Psoas muscle (tissue), 8 donors: ENCODE results near the gene CCDC197. TPM values are rescaled to one million over a fixed set of nuclear protein-coding genes. Genes with fewer than 3 reads are reported as not detected.

Experiments used
- ATAC-seq, 4 donors: fragments of 200-7000 bp; cut with Tn5 transposase; one replicate each; pipeline ENCODE4 v1.9.1; 2020; ENCODE audit warnings: moderate library complexity in 3 of 4, mild to moderate bottlenecking in 2 of 4
- DNase-seq, 2 donors: peaks; one replicate each; pipeline ENCODE4 v3.0.0-alpha.2; 2020
- H3K27ac ChIP-seq: fragments of 200-600 bp; one replicate; pipeline ENCODE4 v1.8.0; 2022
- H3K27me3 ChIP-seq, 3 donors: fragments of 200-600 bp in 1 of 3; one replicate each; pipeline versions ENCODE4 v1.6.1 to v1.8.0; 2013 to 2022; ENCODE audit warnings: low read length in 2 of 3, mild to moderate bottlenecking in 2 of 3, moderate library complexity in 1 of 3; ENCODE audit not compliant: insufficient read depth in 3 of 3
- H3K36me3 ChIP-seq, 2 donors: fragments of 200-600 bp in 1 of 2; one replicate each; pipeline versions ENCODE4 v1.6.1 to v1.8.0; 2013 to 2022; ENCODE audit warnings: low read depth in 1 of 2, mild to moderate bottlenecking in 1 of 2, moderate library complexity in 1 of 2; ENCODE audit not compliant: insufficient read depth in 1 of 2
- H3K4me1 ChIP-seq: fragments of 200-600 bp; one replicate; pipeline ENCODE4 v1.8.0; 2022
- H3K4me3 ChIP-seq: fragments of 200-600 bp; one replicate; pipeline ENCODE4 v1.8.0; 2022; ENCODE audit warnings: mild to moderate bottlenecking
- H3K9me3 ChIP-seq: fragments of 200-600 bp; one replicate; pipeline ENCODE4 v1.8.0; 2022
- WGBS, 3 donors: extraction: QIAGEN DNeasy Blood & Tissue Kit; methylation state at CpG; one replicate each; pipeline versions ENCODE4 v1.1.6 to v1.1.7; 2013; 5-methylcytosine and 5-hydroxymethylcytosine counted together
- intact Hi-C, 2 donors: fragments of 100-400 bp; cut with DNase I; formaldehyde crosslinking; loops; one replicate each; pipeline versions ENCODE4 v1.11.0 to v1.14.2; 2022
- polyA plus RNA-seq, 3 donors: library from polyadenylated mRNA; stranded (reverse); fragments of 200-250 nt; gene quantifications; one replicate each; pipeline ENCODE4 v1.2.3, GENCODE V29; 2013
- total RNA-seq, 4 donors: library from RNA; stranded (reverse); fragmentation: NEBNext Ultra II Directional in 2 of 4; extraction: Animal tissue kit (Norgen Biotek cat#: 25700) in 2 of 4; gene quantifications; one replicate each; pipeline versions ENCODE4 v1.2.1 to v1.2.4, GENCODE V29; 2021 to 2023
- TF ChIP-seq, protein P1 (sequence below): fragments of 200-600 bp; IDR thresholded peaks from one replicate; pipeline ENCODE4 v1.8.0; 2022; ENCODE audit warnings: antibody characterized with exemption
- donor health status: healthy with polysubstance abuse.
- donor health status: DM: no; HTN: no; CAD: no; lungs with moderate emphysema.
- donor health status: Bipolar disorder and iron deficiency.
- donor health status: healthy.
- donor health status: DM: yes; HTN: yes; CAD: no.
- donor health status: DM: no; HTN: no; CAD: no.
- donor health status: DM: no; HTN: no; CAD: no.
- donor health status: DM: yes; HTN: yes; CAD: no.

The CCDC197 gene
- total and polyA plus RNA-seq, 7 donors: 0.04 to 3.9 (median 0.71) TPM

DNA sequence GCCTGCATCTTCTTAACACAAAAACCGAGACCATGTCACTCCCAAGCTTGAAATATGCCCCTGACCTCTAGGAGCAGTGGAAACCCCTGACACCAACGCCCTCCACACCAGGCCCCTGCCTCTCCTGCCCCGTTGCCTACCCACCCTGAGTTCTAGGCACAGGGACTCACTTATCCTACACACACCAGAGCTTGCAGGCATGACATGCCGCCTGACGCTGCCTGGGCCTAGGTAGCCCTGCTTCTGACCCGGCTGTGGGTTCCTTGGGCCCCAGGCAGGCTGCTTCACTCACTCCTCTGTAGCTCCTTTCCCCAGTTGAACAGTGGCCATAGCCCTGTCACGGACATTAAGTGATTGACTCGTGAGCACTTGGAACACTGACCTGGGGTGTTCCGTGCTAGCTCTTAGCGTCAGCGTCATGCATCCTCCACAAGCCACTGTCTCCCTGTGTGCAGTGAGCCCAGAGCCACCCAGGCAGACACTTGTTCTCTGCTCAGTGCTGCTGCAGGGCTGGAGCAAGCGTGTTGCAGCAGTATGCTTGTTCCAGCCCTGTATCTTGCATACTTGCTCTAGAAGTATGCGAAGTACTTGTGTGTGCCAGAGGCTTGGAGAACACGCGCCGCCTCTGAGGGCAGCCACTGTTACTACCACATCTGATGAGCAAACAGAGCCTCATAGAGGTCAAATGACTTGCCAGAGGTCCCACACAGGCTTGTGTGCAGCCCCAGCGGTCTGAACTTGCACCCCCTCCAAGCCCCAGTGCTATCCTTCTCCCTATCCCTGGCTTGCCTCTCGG, 44.6 kb downstream of the CCDC197 start:
- intact Hi-C loops: no loop called here
- Histone ChIP-seq H3K4me1 (peaks cover 24% of the 10 kb centered on the region), H3K4me3 (no peak overlapping the region), H3K27ac (no peak overlapping the region), H3K36me3 (peaks cover 0 to 27% of the 10 kb centered on the region in 2 donors), H3K27me3 (no peaks in the 10 kb centered on the region), H3K9me3 (no peaks in the 10 kb centered on the region)
- TF ChIP-seq, protein P1, sequence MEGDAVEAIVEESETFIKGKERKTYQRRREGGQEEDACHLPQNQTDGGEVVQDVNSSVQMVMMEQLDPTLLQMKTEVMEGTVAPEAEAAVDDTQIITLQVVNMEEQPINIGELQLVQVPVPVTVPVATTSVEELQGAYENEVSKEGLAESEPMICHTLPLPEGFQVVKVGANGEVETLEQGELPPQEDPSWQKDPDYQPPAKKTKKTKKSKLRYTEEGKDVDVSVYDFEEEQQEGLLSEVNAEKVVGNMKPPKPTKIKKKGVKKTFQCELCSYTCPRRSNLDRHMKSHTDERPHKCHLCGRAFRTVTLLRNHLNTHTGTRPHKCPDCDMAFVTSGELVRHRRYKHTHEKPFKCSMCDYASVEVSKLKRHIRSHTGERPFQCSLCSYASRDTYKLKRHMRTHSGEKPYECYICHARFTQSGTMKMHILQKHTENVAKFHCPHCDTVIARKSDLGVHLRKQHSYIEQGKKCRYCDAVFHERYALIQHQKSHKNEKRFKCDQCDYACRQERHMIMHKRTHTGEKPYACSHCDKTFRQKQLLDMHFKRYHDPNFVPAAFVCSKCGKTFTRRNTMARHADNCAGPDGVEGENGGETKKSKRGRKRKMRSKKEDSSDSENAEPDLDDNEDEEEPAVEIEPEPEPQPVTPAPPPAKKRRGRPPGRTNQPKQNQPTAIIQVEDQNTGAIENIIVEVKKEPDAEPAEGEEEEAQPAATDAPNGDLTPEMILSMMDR: no peak
- DNase-seq (no peak), ATAC-seq (peak; percentile 15 to 58 (median 30))
- 50 to 69% (median 53%) methylated on average over 18 of the region's 18 CpGs for WGBS, 3 donors

DNA sequence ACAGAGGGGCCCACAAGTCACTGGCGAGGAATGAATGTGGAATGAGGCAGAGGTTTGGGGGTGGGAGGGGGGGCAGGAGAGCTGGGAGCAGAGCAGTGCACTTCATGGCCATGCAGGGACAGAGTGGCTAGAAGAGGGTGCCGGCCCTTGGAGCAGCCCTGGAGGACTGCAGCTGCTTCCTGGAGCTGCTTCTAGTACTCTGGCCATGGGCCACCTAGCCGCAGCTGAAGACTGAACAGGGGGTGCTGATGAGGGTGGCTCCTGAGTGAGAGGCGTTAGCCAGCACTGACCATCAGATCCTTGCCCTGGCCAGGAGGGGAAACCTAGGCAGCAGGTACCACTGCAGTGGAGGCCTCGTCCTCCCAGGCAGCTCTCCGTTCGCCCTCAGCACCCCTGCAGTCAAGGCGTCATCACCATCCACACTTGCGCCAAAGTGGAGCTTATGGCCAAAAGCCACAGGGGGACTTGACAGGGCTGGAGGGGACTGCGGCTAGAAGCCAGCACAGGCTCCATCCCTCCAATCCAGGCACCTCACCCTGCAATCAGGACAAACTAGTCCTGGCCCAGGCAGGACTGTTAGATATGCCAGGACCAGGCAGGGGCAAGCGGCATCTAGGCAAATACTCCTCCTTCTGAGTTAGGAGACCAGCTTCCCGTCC, 45.5 kb downstream of the CCDC197 start:
- intact Hi-C loops: no loop called here
- TF ChIP-seq, protein P1: no peak
- no peaks in the 10 kb centered on the region for H3K27me3 ChIP-seq
- WGBS, 3 donors: 60 to 72% (median 62%) methylated on average over 12 of the region's 12 CpGs
- DNase-seq (no peak), ATAC-seq (peak in 3 of 4 donors; percentile 21 to 31 (median 27))
- peaks cover 0 to 35% of the 10 kb centered on the region in 2 donors for H3K36me3 ChIP-seq
- no peak overlapping the region for H3K4me3 ChIP-seq
- no peak overlapping the region for H3K27ac ChIP-seq
- no peaks in the 10 kb centered on the region for H3K9me3 ChIP-seq
- H3K4me1 ChIP-seq: peaks cover 24% of the 10 kb centered on the region

DNA sequence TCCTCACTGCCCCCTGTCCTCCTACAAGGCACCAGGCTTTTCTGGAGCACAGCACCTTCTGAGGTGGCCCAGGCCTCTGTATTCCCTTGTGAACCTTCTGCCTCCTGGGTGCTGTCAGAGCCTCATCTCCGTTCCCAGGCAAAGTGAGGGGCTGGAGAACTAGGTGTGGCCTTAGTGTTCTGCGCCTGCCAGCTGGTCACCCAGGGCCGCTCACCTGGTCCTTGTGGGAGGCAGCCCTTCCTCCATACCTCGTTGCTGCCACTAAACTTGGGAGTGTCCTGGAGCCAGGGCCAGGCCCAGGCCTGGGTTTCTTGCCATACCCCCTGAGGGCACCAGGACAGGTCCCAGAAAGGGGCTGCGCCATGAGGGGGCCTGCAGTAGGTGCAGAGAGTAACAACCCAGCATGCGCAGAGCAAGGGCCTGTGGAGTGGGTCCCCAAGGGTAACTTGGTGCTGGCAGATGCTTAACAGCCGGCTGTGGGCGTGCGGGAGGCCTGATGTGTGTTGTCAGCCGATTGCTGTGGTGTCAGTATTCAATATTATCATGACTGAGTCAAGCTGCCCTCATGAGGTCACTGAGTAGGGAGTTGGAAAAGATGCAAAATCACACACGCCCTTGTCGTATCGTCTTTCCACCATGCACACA, 46.1 kb downstream of the CCDC197 start:
- ATAC-seq (peak; percentile 50 to 84 (median 78)), DNase-seq (no peak)
- Histone ChIP-seq H3K27ac (peak overlapping the region; percentile 36), H3K27me3 (no peaks in the 10 kb centered on the region), H3K9me3 (no peaks in the 10 kb centered on the region), H3K4me1 (peaks cover 24% of the 10 kb centered on the region), H3K4me3 (no peak overlapping the region), H3K36me3 (peaks cover under 1 to 41% of the 10 kb centered on the region in 2 donors)
- 47 to 66% (median 57%) methylated on average over 13 of the region's 13 CpGs for WGBS, 3 donors
- intact Hi-C loops: no loop called here
- TF ChIP-seq, protein P1: no peak

DNA sequence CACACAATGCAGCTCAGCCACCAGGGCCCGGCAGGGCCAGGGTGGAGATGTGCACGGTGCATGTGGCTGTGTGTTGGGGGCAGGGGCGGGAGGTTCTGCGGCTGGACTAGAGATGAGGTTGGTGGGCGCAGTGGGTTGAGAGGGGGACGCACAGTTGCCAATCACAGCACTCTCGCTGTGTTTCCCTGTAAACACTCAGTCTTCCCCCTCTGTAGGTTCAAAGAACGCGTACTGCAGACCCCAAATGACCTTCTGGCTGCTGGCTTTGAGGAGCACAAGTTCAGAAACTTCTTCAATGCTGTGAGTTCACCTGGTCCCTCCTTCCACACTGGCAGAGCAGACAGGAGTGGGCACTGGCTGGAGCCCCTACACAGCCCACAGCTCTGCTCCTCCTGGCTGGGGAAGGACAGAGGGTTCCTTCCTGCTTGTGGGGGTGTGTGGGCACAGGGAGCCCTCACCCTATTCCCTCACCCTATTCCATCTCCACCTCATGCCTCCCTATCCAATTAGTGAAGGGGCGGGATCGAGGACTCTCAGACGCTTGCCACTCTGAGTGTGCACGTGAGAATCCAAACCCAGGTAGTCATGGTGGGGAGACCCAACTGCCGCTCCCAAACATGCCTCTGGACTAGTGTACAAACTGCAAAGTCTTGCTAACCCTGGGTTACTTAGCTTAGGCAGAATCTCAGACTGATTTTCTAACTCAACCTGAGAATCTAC, 46.8 kb downstream of the CCDC197 start:
- intact Hi-C loops: no loop called here
- Histone ChIP-seq H3K9me3 (no peaks in the 10 kb centered on the region), H3K4me3 (no peak overlapping the region), H3K4me1 (peaks cover 24% of the 10 kb centered on the region), H3K27ac (no peak overlapping the region), H3K27me3 (no peaks in the 10 kb centered on the region), H3K36me3 (peaks cover 6 to 48% of the 10 kb centered on the region in 2 donors)
- ATAC-seq (no peak), DNase-seq (no peak)
- WGBS, 3 donors: 82 to 88% (median 84%) methylated on average over 14 of the region's 14 CpGs
- TF ChIP-seq, protein P1: no peak
